HG02852 (cell line): ENCODE results near the gene RBM8A.

Source experiments
- ATAC-seq: cut with Tn5 transposase; IDR thresholded peaks from one replicate; pipeline ENCODE4 v1.9.1; 2021; ENCODE audit warnings: mild to moderate bottlenecking, moderate library complexity; ENCODE audit not compliant: unreplicated experiment

The RBM8A gene

DNA sequence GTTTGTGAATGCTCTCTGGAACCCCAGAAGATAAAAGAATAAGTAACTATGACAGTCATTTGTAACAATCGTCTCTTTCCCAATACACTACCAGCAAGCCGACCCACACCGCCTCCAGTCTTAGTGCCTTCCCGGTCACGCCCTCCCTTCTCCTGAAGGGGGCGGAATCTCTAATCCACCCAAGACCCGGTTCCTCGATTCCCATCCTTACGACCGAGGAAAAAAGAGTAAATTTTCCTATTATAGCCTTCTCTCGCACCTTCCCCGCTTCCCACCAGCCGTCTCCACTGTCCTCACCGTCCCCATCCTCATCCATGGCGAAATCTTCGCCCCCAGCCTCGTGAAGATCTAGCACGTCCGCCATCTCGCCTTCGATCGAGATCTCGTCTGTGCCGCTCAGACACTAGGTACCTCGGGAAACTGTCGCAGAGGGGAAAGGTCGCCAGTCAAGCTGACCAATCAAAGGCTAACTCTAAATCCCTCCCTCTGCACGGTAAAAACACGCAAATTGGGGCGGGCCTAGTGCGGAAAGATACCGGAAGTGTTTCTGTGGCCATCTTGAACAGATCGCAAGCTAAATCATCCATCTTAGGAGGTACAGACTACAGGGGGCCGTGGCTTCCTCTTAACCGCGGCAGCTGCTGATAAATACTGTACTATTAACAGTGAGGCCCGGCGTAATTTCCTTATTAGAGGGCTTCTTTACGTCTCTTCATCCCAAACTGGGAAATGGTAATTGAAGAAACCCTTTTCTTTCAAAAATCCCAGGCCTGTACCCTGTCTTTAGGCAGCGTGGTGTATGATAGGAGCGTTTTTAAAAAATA lies at the start of gene RBM8A:
RBM8A (minus strand) TSS at position 422 of the 824 bp plus-strand sequence; CDS start at position 364, 58 bp downstream.
- peak; percentile 97 for ATAC-seq

DNA sequence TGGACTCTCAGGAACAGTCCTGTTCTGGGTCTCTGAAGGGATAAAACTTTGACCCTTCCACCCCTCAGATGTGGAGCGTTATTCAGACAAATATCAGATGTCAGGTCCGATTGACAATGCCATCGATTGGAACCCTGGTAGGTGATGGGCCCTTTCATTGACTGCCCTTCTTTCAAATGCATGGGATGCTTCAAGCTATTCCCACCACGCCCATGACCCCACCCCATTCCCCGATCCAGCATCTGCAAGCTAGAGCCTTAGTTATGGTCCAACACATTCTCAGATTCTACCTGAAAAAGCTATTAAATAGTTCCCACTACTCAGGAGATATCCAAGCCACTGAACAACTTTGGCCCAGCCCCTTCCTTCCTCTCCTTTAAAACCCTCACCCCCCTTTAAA lies 49.7 kb upstream of the RBM8A start:
- no peak for ATAC-seq

DNA sequence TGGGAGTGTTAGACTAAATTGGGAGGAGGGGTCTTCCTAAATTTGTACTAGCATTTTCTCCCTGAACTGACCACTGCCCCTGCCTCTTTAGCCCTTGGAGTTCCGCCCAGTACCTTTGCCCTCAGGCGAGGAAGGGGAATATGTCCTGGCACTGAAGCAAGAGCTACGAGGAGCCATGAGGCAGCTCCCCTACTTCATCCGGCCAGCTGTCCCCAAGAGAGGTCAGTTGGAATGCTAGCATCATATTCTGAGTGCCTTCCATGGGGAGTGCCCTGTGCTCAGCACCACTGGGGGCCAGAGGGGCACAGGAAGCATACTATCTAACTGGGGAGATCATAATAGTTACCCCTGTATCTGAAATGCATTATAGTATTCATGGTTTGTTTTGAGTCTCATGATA lies 47.9 kb upstream of the RBM8A start:
- no peak for ATAC-seq

DNA sequence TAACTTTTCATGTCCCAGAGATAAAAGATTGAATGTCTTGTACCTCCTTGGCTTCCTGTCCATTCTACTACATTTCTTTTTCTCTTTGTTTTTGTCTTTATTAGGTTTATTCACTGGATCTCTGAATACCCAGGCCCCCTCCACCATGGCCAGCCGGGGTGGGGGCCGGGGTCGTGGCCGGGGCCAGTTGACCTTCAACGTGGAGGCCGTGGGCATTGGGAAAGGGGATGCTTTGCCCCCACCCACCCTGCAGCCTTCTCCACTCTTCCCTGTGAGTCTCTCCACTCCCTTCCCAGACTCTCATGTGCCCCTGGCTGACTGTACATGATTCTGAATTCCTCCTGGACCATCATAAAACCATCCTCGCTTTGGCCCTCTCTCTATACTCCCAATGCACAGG lies 47.4 kb upstream of the RBM8A start:
- ATAC-seq = no peak

DNA sequence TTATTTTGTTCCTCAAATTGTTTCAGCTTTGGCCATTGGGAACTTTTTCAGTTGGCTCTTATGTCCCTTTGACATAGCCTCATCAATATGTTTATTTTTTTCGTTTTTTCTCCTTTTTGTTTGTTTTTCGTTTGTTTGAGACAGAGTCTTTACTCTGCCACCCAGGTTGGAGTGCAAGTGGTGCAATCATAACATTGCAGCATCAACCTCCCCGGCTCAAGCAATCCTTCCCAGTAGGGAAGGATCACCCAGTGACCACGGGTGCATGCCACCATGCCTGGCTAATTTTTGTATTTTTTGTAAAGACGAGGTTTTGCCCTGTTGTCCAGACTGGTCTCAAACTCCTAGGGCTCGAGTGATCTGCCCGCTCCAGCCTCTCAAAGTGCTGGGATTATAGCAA lies 45.3 kb upstream of the RBM8A start:
- no peak for ATAC-seq

DNA sequence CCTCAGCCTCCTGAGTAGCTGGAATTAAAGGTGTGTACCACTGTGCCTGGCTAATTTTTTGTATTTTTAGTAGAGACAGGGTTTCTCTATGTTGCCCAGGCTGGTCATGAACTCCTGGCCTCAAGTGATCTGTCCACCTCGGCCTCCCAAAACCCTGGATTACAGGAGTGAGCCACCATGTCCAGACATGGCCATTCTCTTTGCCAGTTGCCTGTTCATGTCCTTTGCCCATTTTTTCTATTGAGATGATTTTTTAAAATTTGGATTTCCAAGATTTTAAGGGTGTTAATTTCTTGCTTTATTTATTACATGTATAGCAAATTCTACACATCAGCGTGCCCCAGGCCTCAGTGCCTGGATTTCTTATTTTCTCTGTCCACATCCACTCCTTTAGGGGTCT lies 40.0 kb upstream of the RBM8A start:
- ATAC-seq = no peak

DNA sequence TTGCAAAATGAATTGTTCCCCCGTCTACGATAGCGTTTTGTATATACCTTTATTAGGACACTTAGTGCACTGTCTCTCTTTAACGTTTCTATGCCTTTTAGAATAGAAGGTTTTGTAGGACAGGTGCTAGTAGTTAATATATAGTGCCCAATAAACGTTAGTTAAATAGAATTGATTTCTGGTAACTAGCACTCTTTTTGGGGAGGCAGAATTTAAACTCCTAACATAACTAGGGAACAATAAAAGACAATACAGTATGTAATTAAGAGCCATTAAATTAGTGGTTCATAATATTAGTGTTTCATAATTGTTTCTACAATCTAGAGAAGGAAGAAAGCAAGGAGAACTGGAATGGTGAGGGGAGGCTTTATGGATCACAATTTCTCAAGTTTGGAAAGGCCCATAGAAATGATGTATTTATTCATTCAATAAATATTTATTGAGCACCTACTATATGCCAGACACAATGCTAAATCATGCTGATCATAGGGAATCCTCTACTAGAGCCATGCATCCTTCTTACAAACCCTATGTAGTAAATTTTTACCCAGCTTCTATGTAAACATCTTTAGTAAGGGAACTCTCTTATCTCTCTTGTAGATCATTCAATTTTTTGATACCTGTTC lies 37.9 kb upstream of the RBM8A start:
- ATAC-seq = no peak

DNA sequence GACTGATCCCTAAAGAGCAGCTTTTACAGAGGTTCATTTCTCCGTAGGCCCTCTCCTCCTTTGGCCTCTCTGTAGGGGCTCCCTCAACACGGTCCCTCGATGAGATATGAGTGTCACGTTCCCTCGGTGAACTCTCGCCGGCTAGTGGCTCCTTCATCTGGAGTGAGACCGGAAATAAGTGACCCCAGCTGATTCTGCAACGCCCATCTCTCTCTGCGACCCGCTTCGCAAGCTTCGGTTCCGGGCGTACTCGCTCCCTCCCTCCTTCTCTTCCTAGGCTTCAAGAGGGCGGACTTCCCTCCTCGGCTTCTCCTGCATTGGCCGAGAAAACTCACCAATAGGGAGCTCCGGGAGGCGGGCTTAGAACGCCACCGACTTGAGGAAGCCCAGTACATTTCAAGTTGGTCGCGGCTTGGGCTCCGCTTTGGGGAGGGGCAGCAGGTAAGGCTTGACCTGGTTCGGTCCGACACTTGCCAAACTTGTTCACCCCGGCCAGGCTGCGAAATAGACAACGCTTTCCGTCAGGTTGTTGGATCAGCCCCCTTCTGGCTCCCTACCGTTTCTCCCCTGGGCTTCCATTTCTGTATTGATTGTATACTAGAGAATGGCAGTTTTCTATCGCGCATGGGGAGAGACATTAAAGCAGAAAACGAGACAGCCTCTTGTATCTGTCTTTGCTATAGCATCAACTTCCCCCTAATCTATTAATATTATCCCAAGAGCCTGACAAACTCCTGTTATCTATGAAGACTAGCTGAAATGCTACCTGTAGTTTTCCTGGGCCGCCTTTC lies 37.2 kb upstream of the RBM8A start, which contains the start of the genes ANKRD34A and POLR3GL:
ANKRD34A (minus strand) TSS at position 248 of the 791 bp plus-strand sequence. CDS start 2,816 bp downstream, outside the sequence.
POLR3GL (plus strand) TSS at position 363 of the 791 bp plus-strand sequence. CDS start 10,176 bp downstream, outside the sequence.
- ATAC-seq = peak; percentile 85

DNA sequence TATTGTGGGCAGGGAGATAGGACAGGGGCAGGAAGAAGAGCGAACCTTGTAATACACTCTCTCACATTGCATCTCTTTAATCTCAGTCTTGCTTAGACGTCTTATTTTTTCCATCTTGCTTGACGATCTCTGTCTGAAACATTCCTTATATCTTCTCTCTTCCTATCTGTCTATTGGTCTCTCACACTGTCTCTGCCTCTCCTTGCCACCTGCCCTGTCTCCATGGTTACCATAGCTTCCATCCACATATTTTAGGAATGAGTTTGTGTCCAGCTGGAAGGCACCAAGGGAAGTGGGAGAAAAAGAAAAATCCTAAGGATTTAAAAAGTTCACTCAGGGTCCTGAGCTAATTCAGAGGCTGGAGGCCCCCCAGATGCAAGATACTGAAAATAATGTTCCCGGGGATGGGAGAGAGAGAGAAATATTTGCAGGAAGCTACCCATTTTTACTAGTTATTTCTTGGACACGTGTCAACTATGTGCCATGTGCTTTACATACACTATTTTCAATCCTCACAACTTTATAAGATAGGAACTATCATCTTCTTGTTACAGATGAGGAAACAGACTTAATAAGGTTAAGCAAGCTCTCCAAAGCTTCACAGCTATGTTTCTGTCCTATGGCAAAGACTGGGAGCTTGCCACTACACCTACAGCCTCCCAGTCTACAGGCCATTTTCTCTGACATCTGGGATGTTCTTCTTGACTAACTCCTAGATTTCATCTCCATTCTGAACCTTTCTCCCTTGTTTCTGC lies 36.2 kb upstream of the RBM8A start:
- no peak for ATAC-seq

DNA sequence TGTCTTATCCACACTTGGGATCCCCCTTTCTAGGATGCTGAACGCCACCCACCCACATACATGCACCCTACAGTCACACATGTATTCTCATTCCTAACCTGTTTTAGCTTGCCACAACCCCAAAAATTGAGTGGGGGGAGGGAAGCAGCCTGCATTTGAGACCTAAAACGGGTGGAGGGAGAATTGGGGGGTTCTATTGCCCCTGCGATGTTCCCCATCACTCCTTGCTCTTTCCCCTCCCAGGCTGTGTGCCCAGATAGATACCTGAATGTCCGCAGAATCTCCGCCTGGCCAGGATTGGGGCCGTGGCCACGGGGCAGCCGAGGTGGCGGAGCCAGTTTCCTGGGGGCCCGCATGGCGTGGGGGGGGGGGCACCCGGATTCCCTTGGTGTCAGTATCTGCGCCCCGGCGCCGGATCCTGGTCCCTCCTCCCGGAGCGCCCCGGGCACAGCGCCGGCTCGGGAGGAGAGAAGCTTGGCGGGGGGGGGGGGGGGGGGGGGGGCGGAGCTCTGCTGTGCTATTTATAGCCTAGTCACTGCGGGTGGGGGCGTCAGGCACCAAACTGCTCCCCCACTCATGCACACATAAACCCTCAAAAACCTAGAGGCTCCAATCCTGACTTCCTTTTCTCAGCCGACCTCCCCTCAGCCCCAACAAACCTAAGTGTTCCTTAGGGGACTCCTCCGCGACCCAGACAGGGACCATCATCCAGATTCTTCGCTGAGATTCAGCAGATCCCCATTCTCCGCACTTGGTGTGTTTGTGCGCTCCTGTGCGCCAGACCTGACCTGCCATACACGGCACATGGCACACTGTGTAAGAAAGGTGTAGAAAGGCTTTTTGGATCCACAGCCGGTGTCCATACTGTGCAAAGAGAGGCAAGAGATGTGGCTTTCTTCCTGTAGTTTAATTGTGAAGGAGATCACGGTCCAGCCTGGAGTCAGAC lies 35.1 kb upstream of the RBM8A start:
- no peak for ATAC-seq

DNA sequence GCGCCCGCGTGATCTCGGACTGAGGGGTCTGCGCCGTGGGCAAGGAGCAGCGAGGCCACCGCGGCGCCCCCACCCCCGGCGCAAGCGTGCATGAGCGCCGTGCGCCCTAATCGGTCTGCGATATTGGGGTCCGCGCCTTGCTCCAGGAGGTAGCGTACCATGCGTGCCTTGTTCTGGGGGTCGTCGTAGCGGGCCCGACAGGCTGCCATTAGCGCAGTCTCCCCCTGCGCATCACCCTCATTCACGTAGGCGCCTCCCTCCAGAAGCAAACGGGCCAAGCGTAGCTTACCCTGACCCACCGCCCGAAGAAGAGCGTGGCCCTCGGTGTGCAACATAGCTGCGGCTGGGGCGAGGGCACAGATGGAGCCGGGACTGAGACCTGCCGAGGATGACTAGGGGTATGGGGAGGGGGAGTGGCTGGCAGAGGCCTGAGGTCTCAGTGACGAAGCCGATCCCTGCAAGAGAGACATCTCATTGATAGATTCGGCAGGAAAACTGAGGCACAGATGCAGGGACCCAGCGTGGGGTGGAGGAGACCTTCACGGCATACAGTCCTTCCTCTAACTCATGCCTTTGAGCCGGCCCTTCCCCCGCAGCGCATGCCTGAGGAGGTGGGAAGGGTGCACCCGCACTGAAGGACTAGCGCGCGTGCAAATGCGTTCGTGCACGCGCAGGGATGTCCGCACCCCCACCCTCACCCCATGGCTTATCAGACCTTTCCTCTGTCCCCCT lies 34.3 kb upstream of the RBM8A start:
- ATAC-seq = no peak

DNA sequence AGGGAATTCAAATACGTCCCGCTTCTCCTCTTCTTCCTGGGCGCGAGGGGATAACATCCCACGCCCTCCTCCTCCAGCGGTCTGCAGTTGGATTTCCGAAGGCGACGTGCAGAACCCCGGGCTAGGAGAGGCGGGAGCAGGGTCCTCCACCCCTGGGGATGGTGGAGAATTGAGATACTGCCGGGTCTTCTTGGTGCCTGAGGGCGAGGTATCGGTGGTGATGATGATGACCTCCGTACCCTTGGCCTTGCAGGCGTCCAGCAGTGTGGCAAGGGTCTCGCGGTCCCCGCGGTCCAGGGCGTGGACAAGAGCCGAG lies 33.8 kb upstream of the RBM8A start:
- no peak for ATAC-seq

DNA sequence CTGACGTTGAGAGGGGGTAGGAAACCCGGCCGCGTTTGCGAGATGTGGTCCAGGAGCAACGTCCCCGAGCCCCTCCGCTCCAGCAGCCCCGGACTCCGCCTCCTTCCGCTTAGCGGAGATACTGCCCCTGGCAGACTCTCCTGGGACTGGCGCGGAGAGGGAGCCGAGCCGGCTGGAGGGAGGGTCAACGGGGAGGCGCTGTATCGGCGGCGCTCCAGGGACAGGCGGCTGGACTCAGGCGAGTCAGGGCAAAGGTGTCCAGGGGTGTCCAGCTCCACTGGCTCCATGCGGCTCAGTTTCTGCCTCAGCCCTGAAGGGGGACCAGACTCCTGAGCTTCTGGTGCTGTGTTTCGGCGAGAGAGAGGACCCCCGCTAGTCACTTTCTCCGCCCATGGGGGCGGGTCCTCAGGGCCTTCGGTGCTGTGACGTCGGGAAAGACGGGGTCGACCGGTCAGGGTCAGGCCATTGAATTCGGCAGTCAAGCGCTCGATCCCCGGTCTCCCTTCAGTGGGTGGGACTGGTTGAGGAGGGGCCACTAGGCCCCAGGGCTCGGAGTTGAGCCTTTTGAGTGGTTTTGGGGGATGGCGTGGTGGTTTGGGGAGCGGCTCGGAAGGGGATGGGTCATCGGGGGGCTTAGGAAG lies 33.3 kb upstream of the RBM8A start:
- no peak for ATAC-seq

DNA sequence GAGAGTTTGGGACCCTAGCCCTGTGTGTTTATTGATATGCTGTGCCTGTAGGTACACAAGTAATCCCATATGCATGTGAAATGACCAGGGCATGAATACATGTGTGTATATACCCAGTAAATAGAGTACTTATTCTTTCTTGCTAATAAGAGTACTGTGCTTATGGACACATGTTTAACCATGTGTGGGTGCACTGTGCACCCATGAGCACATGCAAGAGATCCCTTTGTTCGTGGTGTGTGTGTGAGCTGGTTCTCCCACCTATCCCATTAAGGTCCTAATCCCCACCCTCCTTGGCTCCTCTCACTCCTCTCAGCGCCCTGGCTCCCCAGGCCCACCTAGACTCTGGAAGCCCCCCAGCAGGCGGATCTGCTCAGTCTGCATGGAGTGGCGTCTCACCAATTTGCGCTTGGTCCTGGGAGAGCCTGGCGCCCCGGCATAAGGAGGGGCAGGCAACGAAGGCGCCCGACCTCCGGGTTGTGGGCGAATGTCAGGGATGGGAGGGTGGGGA lies 32.7 kb upstream of the RBM8A start:
- no peak for ATAC-seq

DNA sequence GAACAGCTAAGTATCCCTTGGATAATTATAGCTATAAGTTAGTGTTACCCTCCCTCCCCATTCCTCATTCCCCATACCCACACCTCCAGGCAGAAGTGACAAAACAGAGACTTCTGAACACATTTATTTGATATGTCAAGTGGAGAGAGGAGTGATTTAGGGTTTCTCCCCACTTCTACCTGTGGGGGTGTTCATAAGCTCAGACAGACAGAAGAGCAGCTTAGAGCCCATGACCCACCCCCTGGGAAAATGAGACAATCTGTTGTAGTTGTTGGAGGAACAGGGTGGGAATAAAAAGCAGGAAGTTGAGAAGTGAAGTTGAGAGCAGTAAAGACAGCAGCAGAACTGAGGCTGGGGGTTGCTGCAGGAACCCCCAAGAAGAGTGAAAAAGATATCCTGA lies 32.0 kb upstream of the RBM8A start:
- ATAC-seq = no peak

DNA sequence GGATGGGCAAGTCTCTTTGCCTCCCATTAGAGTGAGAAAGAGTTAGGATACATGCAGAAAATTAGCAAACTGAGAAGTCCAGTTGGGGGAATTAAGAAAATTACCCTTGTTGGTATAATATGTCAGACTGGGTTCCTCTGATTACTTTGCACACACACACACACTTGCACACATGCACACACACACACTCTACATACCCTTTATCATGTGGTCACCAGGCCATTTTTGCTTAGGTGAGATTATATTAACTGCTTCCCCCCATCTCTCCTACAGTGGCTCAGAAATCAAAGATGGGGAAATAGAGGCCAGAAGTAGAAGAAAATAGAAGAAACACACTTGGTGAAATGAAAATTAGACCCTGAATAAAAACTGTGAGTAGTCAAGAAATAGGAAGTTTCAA lies 31.4 kb upstream of the RBM8A start:
- no peak for ATAC-seq

DNA sequence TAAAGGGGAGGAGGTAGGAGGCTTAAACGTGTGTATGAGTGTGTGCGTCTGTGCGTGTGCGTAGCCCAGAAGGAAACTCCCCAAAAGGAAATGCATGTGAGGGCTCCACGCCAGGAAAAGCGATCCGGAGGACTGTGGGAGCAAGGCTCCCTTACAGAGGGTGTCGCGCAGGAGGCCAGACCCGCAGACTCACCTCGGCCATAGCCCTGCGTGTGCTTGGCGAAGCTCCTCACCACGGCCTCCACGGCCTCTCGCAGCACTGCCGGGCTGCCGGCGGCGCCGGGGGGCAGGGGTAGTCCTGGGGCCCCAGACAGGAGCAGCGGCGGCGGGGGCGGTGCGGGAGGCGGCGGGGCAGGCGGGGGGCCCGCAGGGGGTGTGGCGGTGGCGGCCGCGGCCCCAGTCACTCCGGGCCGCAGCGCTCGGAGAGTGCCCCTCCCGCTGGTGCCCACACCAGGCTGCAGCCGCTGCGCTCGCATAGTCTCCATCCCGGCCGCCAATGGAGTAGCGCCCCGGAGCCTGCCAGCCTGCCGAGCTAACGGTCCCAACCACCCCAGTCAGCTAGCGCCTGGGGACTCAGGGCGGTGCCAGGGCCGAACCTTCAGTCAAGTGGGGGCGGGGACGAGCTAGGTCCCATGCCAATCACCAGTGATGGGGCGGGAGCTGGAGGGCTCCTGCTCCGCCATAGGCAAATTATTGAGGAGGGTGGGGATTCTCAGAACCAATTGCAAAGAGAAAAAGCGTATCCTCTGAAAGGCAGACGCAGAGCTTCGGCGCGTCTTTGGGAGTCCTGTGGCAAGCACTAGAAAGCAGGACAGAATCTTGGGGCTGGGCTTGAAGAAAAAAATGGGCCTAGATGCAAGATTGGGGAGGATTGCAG lies 30.4 kb upstream of the RBM8A start, which contains the start of gene LIX1L:
LIX1L (minus strand) TSS at position 575 of the 877 bp plus-strand sequence; CDS start at position 485, 90 bp downstream.
- peak; percentile 84 for ATAC-seq
